A549 treated with Hydrocortisone at 1 μM for 4 hours (cell line): ENCODE data around the gene DCAF5. TPM values are rescaled to one million over a fixed set of nuclear protein-coding genes. Genes with fewer than 3 reads are reported as not detected.

Experiments used
- total RNA-seq: library from RNA; stranded (reverse); fragments of 200-300 nt; extraction: Qiagen RNA extraction; gene quantifications from 5 replicates; pipeline ENCODE4 v1.2.3, GENCODE V29; 2022

DCAF5 gene
- total RNA-seq = 14.5 to 20.6 TPM (median 18.8 TPM) in 5 replicates

GRCh38 chr14:69152902-69153151 lies at the start of gene DCAF5:
Gene DCAF5 (minus strand): TSS chr14:69153119. CDS start chr14:69152978, 141 bp downstream.

GRCh38 chr14:69191340-69192111 lies 38.6 kb upstream of the DCAF5 start, which contains the start of gene EXD2:
Gene EXD2 (plus strand): TSS chr14:69191498. CDS start chr14:69209471, 17,973 bp downstream.

Other genes starting within 250 kb of the DCAF5 start
- 180 to 230 TPM (median 200 TPM) in 5 replicates for gene ACTN1, start 173.8 kb downstream of the DCAF5 start, total RNA-seq
- 11.9 to 16.4 TPM (median 12.8 TPM) in 5 replicates for gene EXD2, start 38.4 kb upstream of the DCAF5 start, total RNA-seq
- 2.2 to 4.1 TPM (median 3.3 TPM) in 5 replicates for gene GALNT16, start 107.0 kb upstream of the DCAF5 start, total RNA-seq
- 303 to 347 TPM (median 338 TPM) in 5 replicates for gene ERH, start 245.2 kb upstream of the DCAF5 start, total RNA-seq
- gene SLC39A9, start 245.6 kb upstream of the DCAF5 start, total RNA-seq = 35.6 to 50.2 TPM (median 40.4 TPM) in 5 replicates